Activated CD8-positive, alpha-beta memory T cell treated with anti-CD3 and anti-CD28 coated beads, Interleukin-2, amount 50 U/mL, for 24 hours (primary cell): ENCODE measurements around the gene AATF.
"Not testable (repeated sequence)": the region's sequence is repeated elsewhere in the genome, so short reads cannot be mapped to it uniquely, and the experiment has no call there.

Experiments used
- DNase-seq: peaks from one replicate; pipeline ENCODE4 v3.0.0-alpha.2; 2020; ENCODE audit errors: extremely low read depth

AATF gene

DNA sequence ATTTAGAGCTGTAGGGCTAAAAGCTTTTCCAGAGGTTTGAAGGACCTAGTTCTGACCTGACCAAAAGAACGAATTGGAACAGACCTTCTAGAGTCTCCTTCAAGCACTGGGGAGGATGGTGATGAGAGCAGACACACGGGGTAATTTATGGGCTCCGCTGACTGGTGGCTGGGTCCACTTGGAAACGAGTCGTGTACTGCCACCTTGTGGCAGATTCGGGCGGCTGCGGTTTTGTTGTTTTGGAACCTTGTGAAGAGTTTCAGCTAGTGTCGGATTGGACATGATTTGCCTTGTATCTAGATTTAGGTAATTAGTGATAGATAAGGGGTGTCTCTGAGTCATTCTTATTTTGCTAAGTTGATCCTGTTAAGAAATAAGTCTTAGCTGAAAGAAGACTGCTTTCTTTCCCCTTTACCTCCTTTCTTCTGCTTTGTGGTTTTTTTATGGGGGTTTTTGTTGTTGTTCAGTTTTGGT, 98.9 kb downstream of the AATF start:
- DNase-seq = peak; percentile 64

DNA sequence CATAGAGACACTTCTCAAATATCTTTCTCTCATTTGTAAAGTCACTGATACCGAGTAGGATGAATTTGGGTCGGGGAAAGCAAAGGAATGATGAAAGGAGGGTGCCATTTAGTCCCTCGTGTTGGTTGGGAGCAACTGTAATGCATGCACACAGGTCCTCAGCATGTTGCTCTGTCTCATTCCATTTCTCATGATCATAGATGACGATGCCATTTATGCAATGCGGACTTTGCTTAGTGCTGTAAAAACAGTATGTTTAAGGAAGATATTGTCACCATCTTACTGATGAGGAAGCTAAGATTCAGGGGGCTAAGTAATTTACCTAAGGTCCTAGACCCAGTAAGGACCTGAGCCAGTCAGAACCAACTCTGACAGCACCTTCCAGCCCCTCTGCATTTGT, 100.1 kb downstream of the AATF start:
- no peak for DNase-seq

DNA sequence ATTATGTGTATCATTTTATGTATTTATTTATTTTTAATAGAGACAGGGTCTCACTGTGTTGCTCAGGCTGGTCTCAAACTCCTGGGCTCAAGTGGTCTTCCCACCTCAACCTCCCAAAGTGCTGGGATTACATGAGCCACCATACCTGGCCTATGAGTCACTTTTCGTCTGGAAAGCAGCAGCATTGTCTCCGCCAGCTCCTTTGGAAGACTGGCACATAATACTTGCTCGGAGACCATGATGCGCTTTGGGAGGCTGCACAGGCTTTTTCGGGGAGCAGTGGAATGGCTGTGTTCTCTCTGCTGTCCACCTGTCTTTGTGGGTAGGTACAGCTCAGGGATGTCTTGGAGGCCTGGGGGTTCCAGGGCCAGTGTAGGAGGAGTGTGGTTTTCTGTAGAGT, 102.2 kb downstream of the AATF start:
- DNase-seq = no peak

DNA sequence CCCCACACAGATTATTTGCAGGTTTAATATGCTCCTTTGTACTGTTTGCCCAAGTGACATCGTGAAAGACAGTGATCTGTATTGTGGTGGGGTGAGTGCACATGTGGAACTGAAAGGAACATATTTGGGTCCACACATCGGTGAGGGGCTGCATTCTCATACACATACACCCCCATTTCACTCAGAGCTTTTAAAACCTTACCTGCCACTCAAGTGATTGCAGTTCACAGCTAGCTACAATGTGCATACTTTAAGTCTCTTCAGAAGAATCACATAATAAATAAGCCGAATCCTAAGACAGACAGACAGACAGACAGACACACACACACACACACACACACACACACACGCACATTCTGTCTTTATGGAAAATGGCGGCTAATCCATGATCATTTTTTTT, 102.6 kb downstream of the AATF start:
- no peak for DNase-seq

DNA sequence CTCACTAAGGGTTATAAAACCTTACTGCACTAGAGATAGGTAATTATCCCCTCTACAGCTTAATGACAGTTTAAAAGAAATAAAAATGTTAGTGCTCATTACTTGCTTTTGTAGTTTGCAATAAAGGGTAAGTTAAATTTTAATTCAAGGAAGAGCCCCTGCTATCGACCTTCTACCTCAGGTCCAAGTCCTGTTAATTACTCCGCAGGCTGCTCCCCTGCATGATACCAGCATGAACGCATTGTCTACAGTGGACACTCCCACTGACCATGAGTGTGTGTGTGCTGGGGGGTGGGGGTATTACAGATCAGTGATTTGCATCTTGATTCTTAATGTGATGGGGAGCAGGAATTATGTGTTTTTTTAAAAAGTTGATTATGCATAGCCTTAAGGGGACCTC, 103.1 kb downstream of the AATF start:
- no peak for DNase-seq

DNA sequence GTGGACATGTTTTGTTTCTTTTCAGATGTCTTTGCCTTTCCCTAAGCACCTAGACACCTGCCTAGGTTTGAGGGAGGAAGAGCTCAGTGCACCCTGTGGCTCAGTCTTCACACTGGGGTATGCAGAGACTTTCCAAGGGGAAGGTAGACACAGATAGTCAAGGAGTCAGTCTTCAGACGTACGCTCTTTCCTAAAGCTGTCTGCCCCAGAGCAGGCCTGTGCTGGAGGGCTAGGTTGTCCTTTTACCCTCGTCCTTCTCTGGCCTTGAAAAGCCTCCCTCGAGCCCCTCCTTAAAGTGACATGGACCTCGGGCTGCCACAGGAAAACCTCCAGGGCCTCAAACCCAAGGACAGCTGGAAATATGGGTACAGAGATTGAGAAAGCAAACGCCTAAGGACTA, 103.7 kb downstream of the AATF start:
- no peak for DNase-seq

DNA sequence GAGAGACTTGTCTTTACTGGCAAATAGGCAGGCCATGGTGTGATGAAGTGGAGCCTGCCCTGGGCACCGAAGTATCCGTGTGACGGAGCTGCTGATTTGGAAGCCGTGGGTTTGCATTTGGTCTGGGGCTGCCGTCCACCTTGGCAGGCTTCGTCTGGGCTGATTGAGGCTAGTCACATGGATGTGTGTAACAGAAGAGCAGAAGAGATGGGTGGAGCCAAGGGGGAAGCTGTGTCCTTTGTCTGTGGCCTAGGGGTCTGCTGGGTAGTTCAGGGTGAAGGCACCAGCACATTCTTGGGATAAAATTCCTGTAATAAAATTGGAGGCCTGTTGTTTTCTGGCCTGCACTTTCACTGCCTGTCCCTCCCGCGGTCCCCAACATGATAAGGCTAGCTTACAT, 106.1 kb downstream of the AATF start:
- DNase-seq = no peak

DNA sequence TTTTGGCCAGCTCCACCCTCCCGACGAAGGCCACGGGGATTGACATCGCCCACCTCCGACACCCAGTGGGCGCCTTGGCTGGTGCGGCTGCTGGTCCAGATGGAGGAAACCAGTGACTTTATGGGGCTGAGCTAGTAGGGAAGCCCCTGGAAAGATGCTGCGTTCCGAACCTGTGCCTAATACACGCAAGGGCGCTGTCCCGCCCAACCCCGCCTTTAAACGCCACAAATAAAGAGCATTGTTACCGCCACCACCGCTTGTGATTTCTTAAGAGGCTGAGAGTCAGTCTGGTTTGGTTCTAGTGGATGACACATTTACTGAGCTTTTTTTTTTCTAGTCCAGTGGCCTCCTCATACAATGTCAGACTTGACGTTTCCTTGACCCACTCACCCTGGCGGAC, 107.9 kb downstream of the AATF start:
- DNase-seq = no peak

DNA sequence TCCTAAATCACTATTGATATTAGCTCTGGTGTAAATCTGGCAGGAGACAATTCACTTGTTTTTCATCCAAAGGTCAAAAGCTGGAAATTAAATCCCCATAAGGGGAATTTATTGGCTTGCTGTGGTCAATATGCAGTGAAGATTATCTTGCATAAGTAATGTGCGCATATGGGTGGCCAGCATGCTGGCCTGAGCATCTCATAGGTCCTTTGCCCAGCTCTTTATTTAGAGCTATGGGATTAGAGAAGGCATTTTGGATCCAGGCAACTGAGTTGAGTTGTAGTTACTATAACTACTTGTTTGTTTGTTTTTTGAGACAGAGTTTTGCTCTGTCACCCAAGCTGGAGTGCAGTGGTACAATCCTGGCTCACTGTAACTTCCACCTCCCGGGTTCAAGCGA, 110.7 kb downstream of the AATF start:
- no peak for DNase-seq

DNA sequence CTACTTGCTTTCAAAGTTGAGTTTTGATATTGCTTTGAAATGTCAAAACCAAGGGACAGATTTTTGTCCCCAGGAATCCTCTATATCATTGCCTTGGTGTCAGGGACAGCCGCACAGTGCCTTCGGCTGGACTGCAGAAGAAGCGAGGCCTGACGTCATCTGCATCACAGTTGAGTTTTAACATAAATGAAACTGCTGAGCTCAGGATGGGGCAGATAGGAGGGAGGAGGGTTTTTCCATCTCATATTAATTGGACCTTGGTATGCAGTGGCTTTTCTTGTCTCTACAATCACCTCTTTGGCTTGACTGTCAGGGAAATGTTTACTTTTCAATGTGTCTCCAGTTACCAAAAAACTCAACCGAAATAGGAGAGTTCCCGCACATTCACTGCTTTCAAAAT, 111.3 kb downstream of the AATF start:
- DNase-seq = no peak

DNA sequence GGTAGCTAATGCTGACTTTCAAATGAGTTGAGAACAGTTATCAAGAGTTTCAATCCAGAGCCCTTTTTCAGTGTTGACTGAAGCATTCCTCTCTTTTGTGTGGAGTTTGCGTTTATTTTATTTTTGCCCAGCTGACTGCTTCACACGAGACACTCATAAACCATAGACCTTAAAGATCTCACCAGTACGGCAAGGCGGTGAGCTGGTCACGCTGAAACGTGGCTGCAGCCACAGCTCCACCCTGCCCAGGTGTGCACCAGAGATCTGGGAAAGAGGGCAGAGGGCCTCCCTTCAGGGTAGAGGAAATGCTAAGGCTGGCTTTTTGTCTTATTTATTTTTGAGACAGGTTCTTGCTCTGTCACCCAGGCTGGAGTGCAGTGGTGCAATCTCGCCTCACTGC, 112.2 kb downstream of the AATF start:
- DNase-seq = no peak

DNA sequence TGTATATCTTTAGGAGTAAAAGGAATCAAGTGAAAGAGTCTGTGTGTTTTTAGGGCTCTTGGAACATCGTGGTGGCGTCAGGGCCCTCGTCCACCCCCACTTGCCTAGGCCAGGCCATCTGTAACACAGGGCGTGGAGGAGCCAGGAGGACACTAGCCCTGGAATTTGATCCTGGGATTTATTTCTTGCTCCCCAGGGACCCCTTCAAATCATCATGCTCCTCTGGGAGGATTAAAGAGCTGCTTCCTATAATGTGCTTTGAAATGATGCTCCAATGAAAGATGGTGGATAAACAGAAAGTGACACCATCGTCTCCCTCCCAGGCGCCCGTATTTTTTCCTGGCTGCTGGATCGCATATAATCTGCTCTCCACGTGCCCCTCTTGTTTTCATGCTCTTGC, 113.3 kb downstream of the AATF start:
- no peak for DNase-seq

DNA sequence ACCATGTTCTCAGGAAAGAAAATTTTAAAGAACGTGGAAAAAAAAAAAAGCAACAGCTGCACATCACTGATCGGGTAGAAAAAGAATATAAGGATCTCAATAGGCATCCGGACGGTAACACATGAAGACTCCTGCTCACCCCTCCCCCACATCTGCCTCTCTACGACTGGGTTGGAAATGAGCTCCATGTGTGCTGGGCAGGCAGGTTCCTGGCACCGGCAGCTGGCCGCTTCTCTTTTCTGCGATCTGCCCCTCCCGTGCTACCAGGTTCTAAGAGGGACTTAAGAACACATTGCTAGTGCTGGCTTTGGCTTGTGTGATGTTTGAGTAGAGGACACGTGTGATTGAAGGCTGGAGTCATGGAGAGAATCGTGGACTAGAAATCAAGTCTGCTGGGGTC, 115.5 kb downstream of the AATF start:
- no peak for DNase-seq

DNA sequence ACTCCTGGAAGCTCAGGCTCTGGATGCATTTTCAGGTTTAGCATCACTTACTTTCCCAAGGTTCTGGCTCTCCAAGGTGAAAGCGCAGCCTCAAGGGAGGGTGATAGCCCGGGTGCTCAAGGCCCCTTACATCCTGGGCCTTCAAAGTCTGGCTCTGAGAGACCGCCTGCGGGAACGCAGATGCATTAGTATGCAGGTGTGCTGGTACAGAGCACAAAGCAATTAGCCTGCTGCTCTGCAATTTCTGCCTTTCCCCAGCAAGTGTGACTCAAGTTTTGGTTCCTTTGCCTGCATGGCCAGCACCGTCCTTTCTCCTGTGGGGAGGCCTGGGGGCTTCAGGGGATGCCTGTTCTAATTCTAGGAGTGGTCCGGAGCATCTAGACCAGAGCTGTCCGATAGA, 116.2 kb downstream of the AATF start:
- DNase-seq = no peak

DNA sequence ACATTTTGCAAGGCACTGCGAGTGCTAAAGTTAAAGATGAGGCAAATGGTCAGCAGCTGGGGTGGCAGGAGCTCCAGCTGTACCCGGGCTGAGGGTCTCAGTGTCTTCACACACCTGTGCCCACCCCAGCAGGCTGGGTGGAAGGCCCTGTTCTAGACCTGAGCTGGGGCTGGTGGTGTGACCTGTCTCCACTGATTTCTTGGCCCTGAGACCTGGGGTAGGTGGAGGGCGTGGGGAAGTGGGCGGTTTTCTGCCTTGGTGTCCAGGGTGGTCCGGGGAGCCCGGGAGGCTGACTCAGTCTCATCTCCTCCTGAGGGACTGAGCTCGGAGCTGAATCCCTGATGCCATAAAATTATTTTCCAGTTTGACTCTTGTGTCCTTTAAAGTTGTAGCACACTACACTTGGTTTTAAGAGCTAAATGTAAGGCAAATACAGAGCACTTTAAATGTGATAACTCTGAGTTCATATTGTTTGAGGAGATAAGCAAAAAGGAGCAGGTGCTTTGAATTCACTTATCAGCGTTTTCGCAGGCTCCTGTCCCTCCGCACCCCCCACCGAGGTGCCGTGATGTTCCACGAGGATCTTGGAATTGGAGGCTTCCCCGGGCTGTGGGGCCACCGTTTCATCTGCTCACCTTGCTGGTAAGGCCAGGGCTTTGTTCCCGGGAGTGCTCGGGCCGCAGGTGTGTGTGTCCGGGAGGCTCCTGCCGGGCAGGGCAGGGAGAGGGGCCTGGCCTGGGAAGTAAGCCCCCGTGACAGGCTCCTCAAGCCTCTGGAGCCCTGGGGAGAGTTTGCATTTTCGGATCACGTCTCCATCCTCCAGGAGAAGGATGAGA, 117.0 kb downstream of the AATF start:
- DNase-seq = no peak

DNA sequence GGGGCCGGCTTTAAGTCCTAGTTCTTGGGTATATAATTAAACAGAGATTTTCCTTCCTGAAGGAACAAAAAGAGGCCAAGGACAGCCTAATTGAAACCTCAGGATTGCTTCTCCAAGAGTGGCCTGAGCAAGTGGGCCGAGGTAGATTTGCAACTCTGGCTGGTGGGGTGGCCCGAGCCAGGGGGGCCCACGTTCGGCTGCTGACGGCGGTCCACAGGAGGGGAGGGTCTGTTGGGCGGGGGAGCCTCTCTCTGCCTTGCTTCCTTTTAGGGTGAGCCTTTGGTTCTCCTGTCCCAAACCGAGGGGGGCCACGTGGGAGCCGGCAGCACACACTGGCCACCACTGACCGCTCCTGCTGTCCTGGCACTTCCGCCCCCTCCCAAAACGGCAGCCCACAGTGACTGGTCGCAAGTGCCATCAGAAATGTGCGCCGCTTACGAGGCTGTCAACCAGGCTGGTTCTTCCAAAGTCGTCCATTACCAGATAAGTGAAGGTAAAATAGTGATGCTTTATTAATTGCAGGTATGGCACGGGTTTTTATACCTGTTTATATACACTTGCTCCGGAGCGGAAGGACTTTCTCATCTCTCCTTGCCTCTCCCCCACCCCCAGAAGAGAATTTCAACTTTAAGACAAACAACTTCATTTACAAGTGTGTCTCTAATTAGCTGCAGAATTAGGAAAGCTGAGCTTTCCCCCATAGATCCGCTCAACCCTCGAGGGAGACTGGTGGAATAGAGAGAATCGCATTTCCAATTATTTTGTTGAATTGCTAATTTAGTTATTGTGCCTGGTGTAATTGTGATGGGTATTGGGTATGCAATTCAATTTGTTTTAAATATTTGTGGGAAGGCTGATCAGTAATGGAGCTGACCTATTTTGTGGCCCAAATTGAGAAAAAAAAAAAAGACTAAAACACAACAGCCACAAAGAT, 117.8 kb downstream of the AATF start:
- no peak for DNase-seq

DNA sequence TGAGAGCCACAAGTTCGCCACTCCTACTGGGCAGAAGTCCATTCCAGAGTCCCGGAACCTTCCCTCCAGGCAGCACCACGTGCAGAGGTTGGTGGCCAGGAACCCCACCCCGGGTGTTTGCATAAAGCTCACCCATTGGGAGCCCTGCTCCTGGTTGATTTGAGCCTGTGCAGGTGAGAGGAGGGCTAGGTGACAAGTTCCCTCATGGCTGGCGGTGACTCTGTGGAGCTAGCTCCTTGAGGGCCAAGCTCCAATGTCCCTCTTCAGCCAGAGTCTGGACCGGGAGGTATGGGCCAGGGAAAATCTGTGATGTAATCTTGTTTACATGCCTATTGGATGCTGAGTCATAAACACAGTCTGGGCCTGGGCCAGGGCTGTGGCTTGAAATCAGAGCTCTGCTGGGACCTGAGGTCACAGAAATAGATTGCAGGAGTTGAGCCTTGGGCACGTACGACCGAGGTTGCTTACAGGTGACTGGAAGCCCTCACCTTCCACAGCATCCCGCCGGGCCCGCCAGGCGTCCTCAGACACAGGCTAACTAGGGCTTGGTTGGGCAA, 118.9 kb downstream of the AATF start:
- no peak for DNase-seq

DNA sequence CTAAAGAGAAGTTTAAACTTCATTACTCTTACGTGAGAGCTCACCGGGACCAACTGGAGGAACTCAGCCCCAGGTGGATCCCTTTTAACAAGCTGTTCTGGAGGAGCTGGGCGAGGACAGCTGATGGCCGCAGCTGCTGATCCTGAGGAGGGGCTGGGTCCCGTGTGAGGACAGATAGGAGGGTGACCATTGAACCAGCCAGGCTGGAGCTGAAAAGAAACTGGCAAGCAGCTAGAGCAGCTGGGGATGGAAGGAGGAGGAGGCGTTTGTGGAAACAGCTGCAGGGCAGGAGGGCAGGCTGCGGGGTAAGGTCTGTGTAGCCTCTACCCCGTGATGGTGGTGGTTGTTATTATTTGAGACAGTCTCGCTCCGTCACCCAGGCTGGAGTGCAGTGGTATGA, 119.5 kb downstream of the AATF start:
- no peak for DNase-seq

DNA sequence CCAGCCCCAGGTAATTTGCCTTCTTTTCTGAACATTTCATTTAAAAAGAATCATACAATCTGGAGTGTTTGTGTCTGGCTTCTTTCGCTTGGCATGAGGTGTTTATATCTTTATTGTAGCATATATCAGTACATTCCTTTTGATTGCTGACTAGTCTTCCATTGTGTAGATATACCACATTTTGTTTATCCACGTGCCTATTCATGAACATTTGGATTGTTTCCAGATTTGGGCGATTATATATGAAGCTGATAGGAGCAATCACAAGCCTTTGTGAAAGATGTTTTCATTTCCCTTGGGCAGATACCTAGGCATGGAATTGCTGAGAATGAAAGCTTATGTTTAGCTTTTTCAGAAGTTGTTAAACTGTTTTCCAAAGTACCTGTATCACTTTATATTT, 120.3 kb downstream of the AATF start:
- no peak for DNase-seq

DNA sequence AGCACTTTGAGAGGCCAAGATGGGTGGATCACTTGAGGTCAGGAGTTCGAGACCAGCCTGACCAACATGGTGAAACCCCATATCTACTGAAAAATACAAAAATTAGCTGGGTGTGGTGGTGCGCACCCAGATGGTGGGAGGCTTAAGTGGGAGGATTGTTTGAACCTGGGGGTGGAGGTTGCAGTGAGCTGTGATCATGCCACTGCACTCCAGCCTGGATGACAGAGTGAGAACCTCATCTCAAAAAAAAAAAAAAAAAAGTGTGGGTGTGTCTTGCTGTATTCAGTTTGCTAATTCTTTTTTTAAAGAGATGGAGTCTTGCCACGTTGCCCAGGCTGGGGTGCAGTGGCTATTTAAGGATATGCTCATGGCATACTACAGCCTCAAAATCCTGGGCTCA, 124.7 kb downstream of the AATF start:
- DNase-seq = not testable (repeated sequence)

DNA sequence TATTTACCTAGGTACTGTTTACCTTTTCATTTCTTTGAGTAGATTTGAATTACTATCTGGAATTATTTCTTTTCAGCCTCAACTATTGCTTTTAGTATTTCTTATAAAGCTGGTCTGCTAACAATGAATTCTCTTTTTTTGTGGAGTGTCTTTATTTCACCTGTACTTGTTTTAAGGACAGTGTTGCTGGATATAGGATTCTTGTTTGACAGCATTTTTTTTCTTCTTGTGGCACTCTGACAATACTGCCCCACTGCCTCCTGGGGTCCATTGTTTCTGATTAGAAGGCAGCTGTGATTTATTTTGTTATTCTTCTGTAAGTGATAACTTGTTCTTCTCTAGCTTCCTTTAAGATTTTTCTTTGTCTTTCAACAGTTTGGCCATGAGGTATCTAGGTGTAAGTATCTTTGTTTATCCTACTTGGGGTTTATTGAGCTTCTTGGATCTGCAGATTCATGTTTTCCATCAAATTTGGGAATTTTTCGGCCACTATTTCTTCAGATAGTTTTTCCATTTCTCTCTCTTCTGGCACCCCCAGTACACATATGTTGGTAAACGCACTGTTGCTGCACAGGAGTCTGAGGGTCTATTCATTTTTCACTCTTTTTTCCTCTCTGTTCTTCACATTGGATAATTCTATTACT, 130.4 kb downstream of the AATF start:
- DNase-seq = no peak

DNA sequence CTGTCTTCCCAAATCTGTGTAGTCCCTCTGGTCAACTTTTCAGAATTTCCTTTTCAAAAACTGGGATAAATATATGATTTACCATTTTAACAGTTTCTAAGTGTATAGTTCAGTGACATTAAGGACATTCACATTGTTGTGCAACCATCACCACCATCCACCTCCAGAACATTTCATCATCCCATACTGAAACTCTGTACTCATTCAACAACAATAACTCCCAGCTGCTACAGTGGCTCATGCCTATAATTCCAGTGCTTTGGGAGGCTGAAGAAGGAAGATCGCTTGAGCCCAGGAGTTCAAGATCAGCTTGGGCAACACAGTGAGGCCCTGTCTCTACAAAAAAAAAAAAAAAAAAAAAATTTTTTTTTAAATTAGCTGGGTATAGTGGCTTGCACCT, 131.0 kb downstream of the AATF start:
- DNase-seq = no peak
